Retinal pigment epithelial cell (primary cell): ENCODE results near the gene ZNF618.

Experiments
- DNase-seq: peaks from one replicate; pipeline ENCODE4 v3.0.0-alpha.2; 2010; ENCODE audit warnings: low read depth
- H3K4me3 ChIP-seq: 2 replicates; pipeline ENCODE4 v1.5.1; 2011; ENCODE audit warnings: mild to moderate bottlenecking, low read length, control low read depth, moderate library complexity
- TF ChIP-seq, protein P1 (sequence below): conservative IDR thresholded peaks from 2 replicates; pipeline ENCODE4 v1.5.1; 2011; ENCODE audit warnings: low read depth, low read length, control low read depth, inconsistent platforms

The ZNF618 gene

GRCh38 chr9:114006155-114006550 is 130.0 kb downstream of the ZNF618 start:
- H3K4me3 ChIP-seq: no peak overlapping the region
- TF ChIP-seq, protein P1, sequence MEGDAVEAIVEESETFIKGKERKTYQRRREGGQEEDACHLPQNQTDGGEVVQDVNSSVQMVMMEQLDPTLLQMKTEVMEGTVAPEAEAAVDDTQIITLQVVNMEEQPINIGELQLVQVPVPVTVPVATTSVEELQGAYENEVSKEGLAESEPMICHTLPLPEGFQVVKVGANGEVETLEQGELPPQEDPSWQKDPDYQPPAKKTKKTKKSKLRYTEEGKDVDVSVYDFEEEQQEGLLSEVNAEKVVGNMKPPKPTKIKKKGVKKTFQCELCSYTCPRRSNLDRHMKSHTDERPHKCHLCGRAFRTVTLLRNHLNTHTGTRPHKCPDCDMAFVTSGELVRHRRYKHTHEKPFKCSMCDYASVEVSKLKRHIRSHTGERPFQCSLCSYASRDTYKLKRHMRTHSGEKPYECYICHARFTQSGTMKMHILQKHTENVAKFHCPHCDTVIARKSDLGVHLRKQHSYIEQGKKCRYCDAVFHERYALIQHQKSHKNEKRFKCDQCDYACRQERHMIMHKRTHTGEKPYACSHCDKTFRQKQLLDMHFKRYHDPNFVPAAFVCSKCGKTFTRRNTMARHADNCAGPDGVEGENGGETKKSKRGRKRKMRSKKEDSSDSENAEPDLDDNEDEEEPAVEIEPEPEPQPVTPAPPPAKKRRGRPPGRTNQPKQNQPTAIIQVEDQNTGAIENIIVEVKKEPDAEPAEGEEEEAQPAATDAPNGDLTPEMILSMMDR: no peak
- no peak for DNase-seq

- TF ChIP-seq, protein P1: no peak
- H3K4me3 ChIP-seq: no peak overlapping the region
- no peak for DNase-seq
Observed at GRCh38 chr9:114006931-114007691, 131.0 kb downstream of the ZNF618 start.

DNA sequence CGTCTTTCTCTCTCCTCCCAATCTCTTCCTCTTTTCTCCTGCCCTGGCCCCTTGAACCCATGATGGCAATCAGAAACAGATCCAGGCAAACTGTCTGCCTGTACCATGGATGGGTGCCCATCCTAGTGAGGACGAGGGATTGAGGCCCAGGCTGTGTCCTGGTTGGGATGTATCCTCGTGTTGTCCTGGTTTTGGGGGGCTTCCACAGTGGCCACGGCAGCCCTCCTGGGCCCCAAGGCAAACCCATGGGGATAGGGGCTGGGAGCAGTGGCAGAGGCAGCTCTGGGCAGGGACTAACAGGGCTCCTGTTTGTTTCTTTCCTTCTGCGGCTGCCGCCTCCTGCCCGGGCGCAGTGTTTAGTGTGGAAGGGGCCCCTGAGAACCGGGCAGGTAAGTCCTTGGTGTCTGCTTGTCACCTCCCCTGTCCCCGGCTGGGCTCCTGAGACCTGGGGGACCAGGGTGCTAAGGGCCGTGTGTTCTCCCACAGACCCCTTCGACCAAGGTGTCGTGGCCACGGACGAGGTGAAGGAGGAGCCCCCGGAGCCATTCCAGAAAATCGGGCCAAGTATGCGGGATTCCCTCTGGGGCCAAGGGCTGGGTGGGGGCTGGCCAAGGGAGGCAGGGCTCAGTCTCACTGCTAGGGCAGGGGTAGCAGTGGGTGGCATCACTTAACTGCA is 132.0 kb downstream of the ZNF618 start:
- no peak for DNase-seq
- no peak overlapping the region for H3K4me3 ChIP-seq
- TF ChIP-seq, protein P1: no peak

- no peak for DNase-seq
- no peak overlapping the region for H3K4me3 ChIP-seq
- TF ChIP-seq, protein P1: no peak
Observed at GRCh38 chr9:114008667-114009410, 132.7 kb downstream of the ZNF618 start.

DNA sequence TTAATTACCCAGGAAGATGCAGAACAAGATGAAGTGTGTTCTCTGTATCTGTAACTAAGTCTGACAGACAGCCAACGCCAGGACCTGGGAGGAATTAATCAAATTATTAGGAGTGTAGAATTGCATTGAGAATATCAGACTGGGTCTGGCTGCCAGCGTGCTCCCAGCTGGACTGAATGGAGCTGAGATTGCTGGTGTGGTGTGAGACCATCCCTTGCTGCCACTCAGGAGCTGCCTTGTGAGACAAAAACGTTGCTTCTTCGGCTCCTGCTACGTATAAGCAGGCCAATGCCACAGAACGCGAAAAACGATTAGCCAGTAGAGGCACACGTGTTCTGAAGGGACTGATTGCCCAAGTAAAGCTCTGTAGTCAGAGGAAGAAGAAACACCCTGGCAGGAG is 135.2 kb downstream of the ZNF618 start:
- H3K4me3 ChIP-seq: no peak overlapping the region
- no peak for DNase-seq
- TF ChIP-seq, protein P1: no peak

DNA sequence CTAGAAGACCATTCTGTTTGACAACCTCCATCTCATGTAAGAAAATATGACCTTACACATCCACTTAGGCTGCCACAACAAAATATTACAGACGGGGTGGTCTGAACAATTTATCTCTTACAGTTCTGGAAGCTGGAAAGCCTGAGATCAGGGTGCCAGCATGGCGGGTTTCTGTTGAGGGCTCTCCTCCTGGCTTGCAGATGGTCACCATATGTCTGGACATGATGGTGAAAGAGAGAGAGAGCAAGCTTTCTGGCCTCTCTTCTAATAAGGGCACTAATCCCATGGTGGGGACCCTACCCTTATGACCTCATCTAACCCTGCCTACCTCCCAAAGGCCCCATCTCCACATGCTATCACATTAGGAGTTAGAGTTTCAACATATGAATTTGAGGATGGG is 136.0 kb downstream of the ZNF618 start:
- DNase-seq: no peak
- no peak overlapping the region for H3K4me3 ChIP-seq
- TF ChIP-seq, protein P1: no peak
